OCI-LY7 (cell line): ENCODE measurements around the gene MSL1. TPM values are rescaled to one million over a fixed set of nuclear protein-coding genes. Genes with fewer than 3 reads are reported as not detected.

Experiments
- BruUV-seq: library from RNA; stranded (reverse); fragments of 400-500 nt; replicated peaks from 2 replicates; lab custom pipeline; 2021; lab: Mats Ljungman, UMichigan
- CTCF ChIA-PET: fragments of 300-600 bp; sonication (Branson Sonifier 250); formaldehyde crosslinking; loops from one replicate; lab custom pipeline; 2022; ENCODE audit warnings: antibody characterized with exemption; ENCODE audit not compliant: unreplicated experiment; lab: Charles Lee
- POLR2A ChIA-PET: fragments of 300-600 bp; sonication (Branson Sonifier 250); formaldehyde crosslinking; loops from one replicate; lab custom pipeline; 2022; ENCODE audit warnings: antibody characterized with exemption; lab: Charles Lee
- DNase-seq: peaks from one replicate; pipeline ENCODE4 v3.0.0-alpha.2; 2015; ENCODE audit warnings: low spot score
- H2AFZ ChIP-seq: fragments of 200-600 bp; sonication (generic), shearing (Covaris generic); 2 replicates; pipeline ENCODE4 v1.6.1; 2014; ENCODE audit warnings: mild to moderate bottlenecking, antibody characterized with exemption, low read length, moderate library complexity
- H3K27ac ChIP-seq: fragments of 200-600 bp; sonication (generic); 2 replicates; pipeline ENCODE4 v1.5.1; 2014; ENCODE audit warnings: mixed run types, low read depth, mild to moderate bottlenecking, moderate library complexity, low read length, inconsistent platforms; ENCODE audit not compliant: poor library complexity, severe bottlenecking
- H3K36me3 ChIP-seq: fragments of 200-600 bp; sonication (generic); 2 replicates; pipeline ENCODE4 v1.6.1; 2014; ENCODE audit warnings: mild to moderate bottlenecking, antibody characterized with exemption, low read length, moderate library complexity, mixed read lengths; ENCODE audit not compliant: insufficient read depth
- H3K4me1 ChIP-seq: fragments of 200-600 bp; sonication (generic); 2 replicates; pipeline ENCODE4 v1.5.1; 2014; ENCODE audit warnings: mild to moderate bottlenecking, low read length; ENCODE audit not compliant: insufficient read depth, poor library complexity, severe bottlenecking
- H3K4me2 ChIP-seq: fragments of 200-600 bp; sonication (generic); 2 replicates; pipeline ENCODE4 v1.6.1; 2014; ENCODE audit warnings: mild to moderate bottlenecking, low read length
- H3K4me3 ChIP-seq: fragments of 200-600 bp; sonication (generic); 2 replicates; pipeline ENCODE4 v1.5.1; 2014; ENCODE audit warnings: mild to moderate bottlenecking, low read depth, low read length; ENCODE audit not compliant: poor library complexity, severe bottlenecking
- H3K79me2 ChIP-seq: fragments of 200-600 bp; sonication (generic); 2 replicates; pipeline ENCODE4 v1.6.1; 2016; ENCODE audit warnings: low read depth, mild to moderate bottlenecking, low read length, moderate library complexity, mixed read lengths; ENCODE audit not compliant: insufficient read depth
- H3K9me2 ChIP-seq: fragments of 200-600 bp; sonication (generic); 2 replicates; pipeline ENCODE4 v1.6.1; 2016; ENCODE audit warnings: mild to moderate bottlenecking, low read length, mixed read lengths; ENCODE audit not compliant: insufficient read depth
- H3K9me3 ChIP-seq: fragments of 200-600 bp; sonication (generic); 2 replicates; pipeline ENCODE4 v1.6.1; 2014; ENCODE audit warnings: mild to moderate bottlenecking, mixed run types, low read length, mixed read lengths
- H4K20me1 ChIP-seq: fragments of 200-600 bp; sonication (generic); 2 replicates; pipeline ENCODE4 v1.6.1; 2014; ENCODE audit warnings: mild to moderate bottlenecking, antibody characterized with exemption, low read length, moderate library complexity, mixed read lengths; ENCODE audit not compliant: insufficient read depth
- CTCF ChIP-seq: fragments of 200-600 bp; sonication (generic); conservative IDR thresholded peaks from 2 replicates; pipeline ENCODE4 v1.5.1; 2014; ENCODE audit warnings: mild to moderate bottlenecking, antibody characterized with exemption, low read length, moderate library complexity, mixed read lengths
- EZH2phosphoT487 ChIP-seq: fragments of 200-600 bp; sonication (generic); IDR thresholded peaks from 2 replicates; pipeline ENCODE4 v1.6.1; 2018; ENCODE audit warnings: low read depth, borderline replicate concordance, mild to moderate bottlenecking, mixed run types, antibody characterized with exemption, low read length, moderate library complexity, mixed read lengths
- intact Hi-C: fragments of 100-400 bp; cut with micrococcal nuclease; formaldehyde crosslinking; loops from one replicate; pipeline ENCODE4 v1.10.0; 2022; ENCODE audit not compliant: unreplicated experiment
- total RNA-seq, 2 experiments: library from RNA; depleted of rRNA in 1 of 2; stranded (reverse); fragments of >200 nt in 1 of 2; shearing (Covaris generic) in 1 of 2; gene quantifications; 2 replicates each; pipeline ENCODE4 v1.2.3, GENCODE V29; 2014 to 2022

MSL1 gene
- total RNA-seq, 2 experiments from 2014 or later, result 95.4 to 97.2 TPM

DNA sequence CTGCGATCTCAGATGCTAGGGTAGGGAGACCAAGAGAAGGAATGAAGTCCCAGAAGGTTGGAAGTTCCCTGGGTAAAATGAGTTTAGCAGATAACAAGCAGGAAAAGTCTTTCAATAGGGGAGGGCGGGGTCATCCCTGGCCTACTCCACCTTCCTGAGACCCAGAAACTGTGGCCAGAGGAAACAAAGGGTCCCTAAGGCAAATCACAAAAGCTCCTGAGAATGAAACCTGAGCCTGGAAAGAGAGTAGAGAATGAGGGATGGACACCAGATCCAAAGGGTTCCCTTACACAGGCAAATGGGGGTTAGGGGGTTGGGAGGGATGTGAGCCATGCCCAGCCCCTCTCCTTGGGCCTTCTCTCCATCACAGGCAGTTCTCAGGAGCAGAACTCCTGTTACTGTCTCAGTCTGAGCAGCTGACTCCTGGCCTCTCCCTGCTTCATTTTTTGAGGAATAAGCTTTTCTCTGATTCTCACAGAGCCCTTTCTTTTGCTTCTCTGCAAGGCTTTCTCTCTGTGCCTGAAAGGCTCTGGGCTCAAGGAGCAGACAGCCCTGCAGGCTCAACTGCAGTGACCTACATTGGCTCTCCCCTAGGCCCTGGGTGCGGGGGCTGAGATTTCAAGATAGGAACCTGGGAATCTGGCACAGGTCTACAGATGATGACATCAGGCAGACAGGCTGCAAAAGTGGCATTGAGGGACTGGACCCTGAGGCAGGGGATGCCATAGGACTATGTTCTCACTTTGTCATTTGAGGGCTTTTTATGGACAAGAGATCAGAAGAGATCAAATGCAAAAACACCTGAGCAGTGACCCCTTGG is 11.5 kb upstream of the MSL1 start:
- ChIA-PET POLR2A (interaction anchor here (0.7 to 4.1 kb wide), 4 partner anchors 10 to 85 kb away, joined by 3 to 52 read pairs (median 5); partner anchors contain the start of genes CASC3 and NR1D1), CTCF (interaction anchor here (1.0 kb wide), 1 partner anchor 10 kb away, joined by 3 read pairs; the partner anchor contains the start of gene NR1D1)
- H3K4me3 ChIP-seq, result no peak overlapping the region
- H2AFZ ChIP-seq, result no peak overlapping the region
- H4K20me1 ChIP-seq, result no peaks in the 10 kb centered on the region
- intact Hi-C loops, result loop anchor here (2.0 to 5.0 kb wide), 2 partner anchors 47 to 177 kb away; partner anchors contain the start of genes CDC6 and THRA
- H3K4me1 ChIP-seq, result peaks cover 62% of the 10 kb centered on the region
- no peaks in the 10 kb centered on the region for H3K79me2 ChIP-seq
- BruUV-seq, result no TSS peak
- DNase-seq, result no peak
- no peaks in the 10 kb centered on the region for H3K9me2 ChIP-seq
- H3K4me2 ChIP-seq, result no peak overlapping the region
- no peaks in the 10 kb centered on the region for H3K9me3 ChIP-seq
- H3K36me3 ChIP-seq, result no peaks in the 10 kb centered on the region
- no peak for TF ChIP-seq CTCF
- TF ChIP-seq EZH2phosphoT487, result no peak
- no peak overlapping the region for H3K27ac ChIP-seq

GRCh38 chr17:40111221-40112128 is 10.3 kb upstream of the MSL1 start:
- Histone ChIP-seq H3K27ac (peak overlapping the region; percentile 78), H3K4me3 (peak overlapping the region; percentile 7)
- POLR2A ChIA-PET, result interaction anchor here (0.6 to 4.1 kb wide), 6 partner anchors 12 to 107 kb away, joined by 3 to 52 read pairs (median 4); partner anchors contain the start of genes CASC3 and NR1D1

More at GRCh38 chr17:40111221-40112128, 10.3 kb upstream of the MSL1 start:
- H4K20me1 ChIP-seq, result no peaks in the 10 kb centered on the region
- peak; percentile 86 for DNase-seq
- H3K36me3 ChIP-seq, result no peaks in the 10 kb centered on the region
- no peaks in the 10 kb centered on the region for H3K9me3 ChIP-seq
- intact Hi-C loops, result loop anchor here (1.0 to 5.0 kb wide), 4 partner anchors 25 to 176 kb away; partner anchors contain the start of genes CDC6 and THRA
- H2AFZ ChIP-seq, result peak overlapping the region; percentile 88
- TF ChIP-seq CTCF (peak; percentile 81), EZH2phosphoT487 (no peak)
- no peaks in the 10 kb centered on the region for H3K9me2 ChIP-seq
- BruUV-seq, result no TSS peak
- H3K79me2 ChIP-seq, result no peaks in the 10 kb centered on the region
- peaks cover 70% of the 10 kb centered on the region for H3K4me1 ChIP-seq
- CTCF ChIA-PET, result interaction anchor here (0.8 to 2.5 kb wide), 3 partner anchors 11 to 57 kb away, joined by 3 to 21 read pairs (median 6); partner anchors contain the start of gene NR1D1
- H3K4me2 ChIP-seq, result peak overlapping the region; percentile 53
